ENCODE measurements around the gene SH3BP4. TPM values are rescaled to one million over a fixed set of nuclear protein-coding genes. Genes with fewer than 3 reads are reported as not detected.

Gene SH3BP4
- total RNA-seq, 1 donor from 2014 or later = 58.6 TPM

GRCh38 chr2:235096447-235096846, 144.6 kb downstream of the SH3BP4 start:
- Mint-ChIP-seq H3K4me3 (ENCODE audit: unreplicated experiment) (no peak overlapping the region), H3K27ac (ENCODE audit: unreplicated experiment) (no peak overlapping the region), H3K4me1 (ENCODE audit: unreplicated experiment) (peaks cover 18% of the 10 kb centered on the region), H3K9me3 (ENCODE audit: unreplicated experiment) (no peaks in the 10 kb centered on the region), H3K27me3 (ENCODE audit: unreplicated experiment) (peaks cover 1% of the 10 kb centered on the region), H3K36me3 (ENCODE audit: low read depth, unreplicated experiment) (no peaks in the 10 kb centered on the region)
- DNase-seq (ENCODE audit: low spot score) = no peak
- TF ChIP-seq CTCF (IDR thresholded peaks at IDR 0.05; ENCODE audit: unreplicated experiment) = no peak

GRCh38 chr2:235097196-235097595, 145.4 kb downstream of the SH3BP4 start:
- no peaks in the 10 kb centered on the region for H3K9me3 Mint-ChIP-seq (ENCODE audit: unreplicated experiment)
- no peak overlapping the region for H3K4me3 Mint-ChIP-seq (ENCODE audit: unreplicated experiment)
- H3K36me3 Mint-ChIP-seq (ENCODE audit: low read depth, unreplicated experiment) = no peaks in the 10 kb centered on the region
- DNase-seq (ENCODE audit: low spot score) = no peak
- peaks cover 20% of the 10 kb centered on the region for H3K4me1 Mint-ChIP-seq (ENCODE audit: unreplicated experiment)
- no peak overlapping the region for H3K27ac Mint-ChIP-seq (ENCODE audit: unreplicated experiment)
- H3K27me3 Mint-ChIP-seq (ENCODE audit: unreplicated experiment) = peaks cover 1% of the 10 kb centered on the region
- no peak for TF ChIP-seq CTCF (IDR thresholded peaks at IDR 0.05; ENCODE audit: unreplicated experiment)

- H3K9me3 Mint-ChIP-seq (ENCODE audit: unreplicated experiment) = no peaks in the 10 kb centered on the region
- H3K27ac Mint-ChIP-seq (ENCODE audit: unreplicated experiment) = peak overlapping the region; percentile 72
- no peak for TF ChIP-seq CTCF (IDR thresholded peaks at IDR 0.05; ENCODE audit: unreplicated experiment)
- H3K36me3 Mint-ChIP-seq (ENCODE audit: low read depth, unreplicated experiment) = no peaks in the 10 kb centered on the region
- DNase-seq (ENCODE audit: low spot score) = no peak
- peaks cover 29% of the 10 kb centered on the region for H3K4me1 Mint-ChIP-seq (ENCODE audit: unreplicated experiment)
- no peak overlapping the region for H3K4me3 Mint-ChIP-seq (ENCODE audit: unreplicated experiment)
- H3K27me3 Mint-ChIP-seq (ENCODE audit: unreplicated experiment) = peaks cover 1% of the 10 kb centered on the region
Observed at GRCh38 chr2:235098269-235098668, 146.5 kb downstream of the SH3BP4 start.

GRCh38 chr2:235098736-235099494, 147.1 kb downstream of the SH3BP4 start:
- H3K9me3 Mint-ChIP-seq (ENCODE audit: unreplicated experiment) = no peaks in the 10 kb centered on the region
- peaks cover 35% of the 10 kb centered on the region for H3K4me1 Mint-ChIP-seq (ENCODE audit: unreplicated experiment)
- no peak overlapping the region for H3K4me3 Mint-ChIP-seq (ENCODE audit: unreplicated experiment)
- DNase-seq (ENCODE audit: low spot score) = no peak
- H3K27ac Mint-ChIP-seq (ENCODE audit: unreplicated experiment) = no peak overlapping the region
- TF ChIP-seq CTCF (IDR thresholded peaks at IDR 0.05; ENCODE audit: unreplicated experiment) = no peak
- H3K36me3 Mint-ChIP-seq (ENCODE audit: low read depth, unreplicated experiment) = no peaks in the 10 kb centered on the region
- H3K27me3 Mint-ChIP-seq (ENCODE audit: unreplicated experiment) = peaks cover 1% of the 10 kb centered on the region

- no peak for DNase-seq (ENCODE audit: low spot score)
- no peak for TF ChIP-seq CTCF (IDR thresholded peaks at IDR 0.05; ENCODE audit: unreplicated experiment)
- no peaks in the 10 kb centered on the region for H3K9me3 Mint-ChIP-seq (ENCODE audit: unreplicated experiment)
- H3K36me3 Mint-ChIP-seq (ENCODE audit: low read depth, unreplicated experiment) = no peaks in the 10 kb centered on the region
- H3K4me1 Mint-ChIP-seq (ENCODE audit: unreplicated experiment) = peaks cover 36% of the 10 kb centered on the region
- peaks cover 1% of the 10 kb centered on the region for H3K27me3 Mint-ChIP-seq (ENCODE audit: unreplicated experiment)
- no peak overlapping the region for H3K4me3 Mint-ChIP-seq (ENCODE audit: unreplicated experiment)
- no peak overlapping the region for H3K27ac Mint-ChIP-seq (ENCODE audit: unreplicated experiment)
Observed at GRCh38 chr2:235102896-235103295, 151.1 kb downstream of the SH3BP4 start.
